ENCODE results near the gene TP63. TPM values are rescaled to one million over a fixed set of nuclear protein-coding genes. Genes with fewer than 3 reads are reported as not detected.

The TP63 gene
- total RNA-seq, 1 experiment from 2014 or later: 4.9 TPM

- intact Hi-C loops (cut with micrococcal nuclease; ENCODE audit: unreplicated experiment): no loop called here
- CTCF ChIA-PET: no interaction called here
- H3K4me3 ChIP-seq (ENCODE audit: low read depth, low read length, poor library complexity, severe bottlenecking): no peak overlapping the region
- POLR2A ChIA-PET (ENCODE audit: low non-redundant PET): no interaction called here
- no peaks in the 10 kb centered on the region for H3K36me3 ChIP-seq (ENCODE audit: insufficient read depth, low read length, poor library complexity, severe bottlenecking)
- H3K9me3 ChIP-seq (ENCODE audit: low read depth, low read length, poor library complexity, severe bottlenecking): no peaks in the 10 kb centered on the region
- BruUV-seq (replicated peaks): no TSS peak
- DNase-seq (ENCODE audit: low spot score): no peak
- no peaks in the 10 kb centered on the region for H3K27me3 ChIP-seq (replicated peaks; ENCODE audit: insufficient read depth, low read depth, low read length, poor library complexity)
- peaks cover 27% of the 10 kb centered on the region for H3K4me1 ChIP-seq (ENCODE audit: insufficient read depth, low read length, poor library complexity, severe bottlenecking)
- TF ChIP-seq EZH2 (IDR thresholded peaks at IDR 0.05; ENCODE audit: borderline replicate concordance, low read depth, low read length, poor library complexity, severe bottlenecking): no peak
- TF ChIP-seq, protein P1, sequence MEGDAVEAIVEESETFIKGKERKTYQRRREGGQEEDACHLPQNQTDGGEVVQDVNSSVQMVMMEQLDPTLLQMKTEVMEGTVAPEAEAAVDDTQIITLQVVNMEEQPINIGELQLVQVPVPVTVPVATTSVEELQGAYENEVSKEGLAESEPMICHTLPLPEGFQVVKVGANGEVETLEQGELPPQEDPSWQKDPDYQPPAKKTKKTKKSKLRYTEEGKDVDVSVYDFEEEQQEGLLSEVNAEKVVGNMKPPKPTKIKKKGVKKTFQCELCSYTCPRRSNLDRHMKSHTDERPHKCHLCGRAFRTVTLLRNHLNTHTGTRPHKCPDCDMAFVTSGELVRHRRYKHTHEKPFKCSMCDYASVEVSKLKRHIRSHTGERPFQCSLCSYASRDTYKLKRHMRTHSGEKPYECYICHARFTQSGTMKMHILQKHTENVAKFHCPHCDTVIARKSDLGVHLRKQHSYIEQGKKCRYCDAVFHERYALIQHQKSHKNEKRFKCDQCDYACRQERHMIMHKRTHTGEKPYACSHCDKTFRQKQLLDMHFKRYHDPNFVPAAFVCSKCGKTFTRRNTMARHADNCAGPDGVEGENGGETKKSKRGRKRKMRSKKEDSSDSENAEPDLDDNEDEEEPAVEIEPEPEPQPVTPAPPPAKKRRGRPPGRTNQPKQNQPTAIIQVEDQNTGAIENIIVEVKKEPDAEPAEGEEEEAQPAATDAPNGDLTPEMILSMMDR (conservative IDR thresholded peaks at IDR 0.05; ENCODE audit: low read depth, low read length): no peak
- H3K27ac ChIP-seq (ENCODE audit: low read depth, low read length, poor library complexity, severe bottlenecking): no peak overlapping the region
Measured at GRCh38 chr3:189830401-189830800, 199.2 kb downstream of the TP63 start.

GRCh38 chr3:189833266-189833665 lies 202.1 kb downstream of the TP63 start:
- TF ChIP-seq, protein P1 (conservative IDR thresholded peaks at IDR 0.05; ENCODE audit: low read depth, low read length): no peak
- TF ChIP-seq EZH2 (IDR thresholded peaks at IDR 0.05; ENCODE audit: borderline replicate concordance, low read depth, low read length, poor library complexity, severe bottlenecking): no peak
- intact Hi-C loops (cut with micrococcal nuclease; ENCODE audit: unreplicated experiment): no loop called here
- CTCF ChIA-PET: no interaction called here
- Histone ChIP-seq H3K36me3 (ENCODE audit: insufficient read depth, low read length, poor library complexity, severe bottlenecking) (no peaks in the 10 kb centered on the region), H3K4me3 (ENCODE audit: low read depth, low read length, poor library complexity, severe bottlenecking) (no peak overlapping the region), H3K27me3 (replicated peaks; ENCODE audit: insufficient read depth, low read depth, low read length, poor library complexity) (no peaks in the 10 kb centered on the region), H3K4me1 (ENCODE audit: insufficient read depth, low read length, poor library complexity, severe bottlenecking) (peaks cover 47% of the 10 kb centered on the region), H3K9me3 (ENCODE audit: low read depth, low read length, poor library complexity, severe bottlenecking) (no peaks in the 10 kb centered on the region), H3K27ac (ENCODE audit: low read depth, low read length, poor library complexity, severe bottlenecking) (no peak overlapping the region)
- DNase-seq (ENCODE audit: low spot score): no peak
- no TSS peak for BruUV-seq (replicated peaks)
- POLR2A ChIA-PET (ENCODE audit: low non-redundant PET): no interaction called here

DNA sequence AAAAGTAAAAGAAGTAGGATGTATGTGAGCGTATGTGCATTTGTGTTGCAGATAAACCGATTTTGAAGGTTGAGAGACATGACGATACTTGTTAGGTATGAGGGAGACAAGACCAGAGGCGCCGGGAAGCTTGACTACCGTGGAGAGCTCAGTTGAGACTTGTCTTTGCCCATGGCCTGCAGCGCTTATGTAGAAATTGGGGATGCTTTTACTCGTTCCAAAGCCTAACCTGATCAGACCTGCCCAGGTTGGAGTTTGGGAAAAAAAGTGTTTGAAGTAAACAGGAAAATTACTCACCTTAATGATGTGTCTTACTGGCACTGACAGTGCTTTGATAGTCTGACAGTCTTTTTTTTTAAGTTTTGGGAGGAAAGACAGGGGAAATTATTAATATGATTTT lies 202.8 kb downstream of the TP63 start:
- BruUV-seq (replicated peaks): no TSS peak

More for the DNA sequence above, 202.8 kb downstream of the TP63 start:
- peaks cover 54% of the 10 kb centered on the region for H3K4me1 ChIP-seq (ENCODE audit: insufficient read depth, low read length, poor library complexity, severe bottlenecking)
- intact Hi-C loops (cut with micrococcal nuclease; ENCODE audit: unreplicated experiment): no loop called here
- no peaks in the 10 kb centered on the region for H3K27me3 ChIP-seq (replicated peaks; ENCODE audit: insufficient read depth, low read depth, low read length, poor library complexity)
- no peak overlapping the region for H3K27ac ChIP-seq (ENCODE audit: low read depth, low read length, poor library complexity, severe bottlenecking)
- H3K4me3 ChIP-seq (ENCODE audit: low read depth, low read length, poor library complexity, severe bottlenecking): no peak overlapping the region
- no peak for DNase-seq (ENCODE audit: low spot score)
- H3K36me3 ChIP-seq (ENCODE audit: insufficient read depth, low read length, poor library complexity, severe bottlenecking): no peaks in the 10 kb centered on the region
- no peak for TF ChIP-seq EZH2 (IDR thresholded peaks at IDR 0.05; ENCODE audit: borderline replicate concordance, low read depth, low read length, poor library complexity, severe bottlenecking)
- TF ChIP-seq, protein P1 (conservative IDR thresholded peaks at IDR 0.05; ENCODE audit: low read depth, low read length): no peak
- H3K9me3 ChIP-seq (ENCODE audit: low read depth, low read length, poor library complexity, severe bottlenecking): no peaks in the 10 kb centered on the region
- ChIA-PET CTCF (no interaction called here), POLR2A (ENCODE audit: low non-redundant PET) (no interaction called here)
